ENCODE results near the gene LRRK1. TPM values are rescaled to one million over a fixed set of nuclear protein-coding genes. Genes with fewer than 3 reads are reported as not detected.
A peak's percentile ranks its signal among the peaks of the same experiment; 100 is the strongest.

Gene LRRK1
- total RNA-seq, 1 donor from 2014 or later = 4.2 TPM

DNA sequence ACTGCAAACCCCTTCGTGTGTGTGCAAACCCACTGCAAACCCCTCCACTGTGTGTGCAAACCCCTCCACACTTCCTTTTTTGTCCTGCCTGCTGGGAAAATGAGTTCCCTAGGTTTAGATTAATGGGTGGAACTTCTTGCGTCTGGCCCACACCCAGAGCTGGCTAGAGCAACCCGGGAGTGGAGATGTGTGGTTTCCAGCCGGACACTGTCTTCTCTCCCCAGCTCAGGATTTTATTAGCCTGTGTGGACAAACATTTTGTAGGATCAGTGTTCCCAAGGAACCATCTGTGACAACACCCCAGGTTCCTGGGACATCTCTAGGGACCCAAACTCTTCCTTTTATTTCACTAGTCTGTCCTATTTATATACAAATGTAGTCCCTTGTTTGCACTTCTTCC, 9.6 kb upstream of the LRRK1 start:
- Histone ChIP-seq H3K4me3 (ENCODE audit: low read depth, low read length) (no peak overlapping the region), H3K36me3 (ENCODE audit: control insufficient read depth, insufficient read depth, low read length) (peaks cover 31% of the 10 kb centered on the region), H3K27me3 (ENCODE audit: control insufficient read depth, insufficient read depth, low read length) (no peaks in the 10 kb centered on the region)
- TF ChIP-seq, protein P1, sequence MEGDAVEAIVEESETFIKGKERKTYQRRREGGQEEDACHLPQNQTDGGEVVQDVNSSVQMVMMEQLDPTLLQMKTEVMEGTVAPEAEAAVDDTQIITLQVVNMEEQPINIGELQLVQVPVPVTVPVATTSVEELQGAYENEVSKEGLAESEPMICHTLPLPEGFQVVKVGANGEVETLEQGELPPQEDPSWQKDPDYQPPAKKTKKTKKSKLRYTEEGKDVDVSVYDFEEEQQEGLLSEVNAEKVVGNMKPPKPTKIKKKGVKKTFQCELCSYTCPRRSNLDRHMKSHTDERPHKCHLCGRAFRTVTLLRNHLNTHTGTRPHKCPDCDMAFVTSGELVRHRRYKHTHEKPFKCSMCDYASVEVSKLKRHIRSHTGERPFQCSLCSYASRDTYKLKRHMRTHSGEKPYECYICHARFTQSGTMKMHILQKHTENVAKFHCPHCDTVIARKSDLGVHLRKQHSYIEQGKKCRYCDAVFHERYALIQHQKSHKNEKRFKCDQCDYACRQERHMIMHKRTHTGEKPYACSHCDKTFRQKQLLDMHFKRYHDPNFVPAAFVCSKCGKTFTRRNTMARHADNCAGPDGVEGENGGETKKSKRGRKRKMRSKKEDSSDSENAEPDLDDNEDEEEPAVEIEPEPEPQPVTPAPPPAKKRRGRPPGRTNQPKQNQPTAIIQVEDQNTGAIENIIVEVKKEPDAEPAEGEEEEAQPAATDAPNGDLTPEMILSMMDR (IDR thresholded peaks at IDR 0.05; ENCODE audit: insufficient read depth, low read length, severe bottlenecking) = no peak
- DNase-seq (ENCODE audit: low read depth) (no peak), FAIRE-seq (no peak)

GRCh38 chr15:100909989-100910955, 8.9 kb upstream of the LRRK1 start:
- H3K4me3 ChIP-seq (ENCODE audit: low read depth, low read length) = no peak overlapping the region
- TF ChIP-seq, protein P1 (IDR thresholded peaks at IDR 0.05; ENCODE audit: insufficient read depth, low read length, severe bottlenecking) = no peak
- peaks cover 31% of the 10 kb centered on the region for H3K36me3 ChIP-seq (ENCODE audit: control insufficient read depth, insufficient read depth, low read length)
- no peaks in the 10 kb centered on the region for H3K27me3 ChIP-seq (ENCODE audit: control insufficient read depth, insufficient read depth, low read length)
- DNase-seq (ENCODE audit: low read depth) (no peak), FAIRE-seq (no peak)

DNA sequence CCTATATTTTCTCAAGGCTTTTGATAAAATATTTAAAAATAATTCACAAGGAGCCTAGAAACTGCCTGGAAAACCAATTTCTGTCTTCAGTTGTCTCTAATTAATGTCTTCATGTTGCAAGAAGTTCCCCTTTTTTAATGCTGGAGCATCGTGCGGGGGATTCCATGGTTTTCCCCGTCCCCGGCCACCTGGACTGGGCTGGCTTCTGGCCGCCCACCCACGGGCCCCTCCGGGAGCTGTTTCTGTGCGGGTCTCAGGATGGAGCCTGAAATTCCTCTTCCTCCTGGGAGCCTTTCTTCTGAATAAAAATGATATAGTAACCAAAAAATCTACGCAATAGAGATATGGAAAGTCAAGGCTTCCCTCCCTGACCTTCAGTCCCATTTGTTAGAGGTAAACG, 8.1 kb upstream of the LRRK1 start:
- DNase-seq (ENCODE audit: low read depth) = no peak
- Histone ChIP-seq H3K36me3 (ENCODE audit: control insufficient read depth, insufficient read depth, low read length) (peaks cover 27% of the 10 kb centered on the region), H3K27me3 (ENCODE audit: control insufficient read depth, insufficient read depth, low read length) (no peaks in the 10 kb centered on the region), H3K4me3 (ENCODE audit: low read depth, low read length) (no peak overlapping the region)
- TF ChIP-seq, protein P1 (IDR thresholded peaks at IDR 0.05; ENCODE audit: insufficient read depth, low read length, severe bottlenecking) = no peak
- no peak for FAIRE-seq

- Histone ChIP-seq H3K27me3 (ENCODE audit: control insufficient read depth, insufficient read depth, low read length) (no peaks in the 10 kb centered on the region), H3K36me3 (ENCODE audit: control insufficient read depth, insufficient read depth, low read length) (peaks cover 13% of the 10 kb centered on the region), H3K4me3 (ENCODE audit: low read depth, low read length) (no peak overlapping the region)
- no peak for DNase-seq (ENCODE audit: low read depth)
- TF ChIP-seq, protein P1 (IDR thresholded peaks at IDR 0.05; ENCODE audit: insufficient read depth, low read length, severe bottlenecking) = no peak
- no peak for FAIRE-seq
These were observed 5.2 kb upstream of the LRRK1 start for GRCh38 chr15:100913961-100914360.

DNA sequence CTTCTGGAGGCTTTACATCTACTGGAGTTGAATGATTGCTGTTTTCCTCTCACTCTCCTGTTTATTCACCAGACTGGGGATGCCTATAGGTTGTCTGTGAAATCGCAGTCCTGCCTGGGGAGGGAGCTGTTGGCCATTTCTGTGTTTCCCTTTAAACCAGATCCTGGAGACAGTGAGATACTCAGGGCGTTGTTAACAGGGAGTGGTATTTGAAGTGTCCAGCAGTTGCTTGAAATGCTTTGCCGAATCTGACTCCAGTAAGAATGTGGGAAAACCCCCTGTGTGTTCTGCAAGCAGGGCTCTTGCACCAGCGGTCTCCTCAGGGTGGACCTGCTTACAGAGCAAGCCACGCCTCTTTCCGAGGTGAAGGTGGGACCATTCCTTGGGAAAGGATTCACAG, 4.3 kb upstream of the LRRK1 start:
- Histone ChIP-seq H3K27me3 (ENCODE audit: control insufficient read depth, insufficient read depth, low read length) (no peaks in the 10 kb centered on the region), H3K4me3 (ENCODE audit: low read depth, low read length) (no peak overlapping the region), H3K36me3 (ENCODE audit: control insufficient read depth, insufficient read depth, low read length) (peaks cover 9% of the 10 kb centered on the region)
- FAIRE-seq = no peak
- TF ChIP-seq, protein P1 (IDR thresholded peaks at IDR 0.05; ENCODE audit: insufficient read depth, low read length, severe bottlenecking) = peak; percentile 42
- peak; percentile 69 for DNase-seq (ENCODE audit: low read depth)

All from bronchial epithelial cell (primary cell).